Hepatocyte (in vitro differentiated cells): ENCODE results near the gene UQCC3. TPM values are rescaled to one million over a fixed set of nuclear protein-coding genes. Genes with fewer than 3 reads are reported as not detected.

ENCODE experiments used
- DNase-seq: peaks from one replicate; pipeline ENCODE4 v3.0.0-alpha.2; 2016; ENCODE audit warnings: low spot score
- H2AFZ ChIP-seq: fragments of 200-600 bp; sonication (generic); 2 replicates; pipeline ENCODE4 v1.6.0; 2016; ENCODE audit warnings: antibody characterized with exemption, mild to moderate bottlenecking
- H3K27ac ChIP-seq: fragments of 200-600 bp; sonication (generic); 2 replicates; pipeline ENCODE4 v1.5.1; 2016; ENCODE audit warnings: mild to moderate bottlenecking
- H3K27me3 ChIP-seq: fragments of 200-600 bp; sonication (generic); 2 replicates; pipeline ENCODE4 v1.6.1; 2016
- H3K36me3 ChIP-seq: fragments of 200-600 bp; sonication (generic); replicated peaks from 2 replicates; pipeline ENCODE4 v1.5.1; 2016; ENCODE audit warnings: low read depth; ENCODE audit not compliant: insufficient read depth
- H3K4me1 ChIP-seq: fragments of 200-600 bp; sonication (generic); 2 replicates; pipeline ENCODE4 v1.5.1; 2016; ENCODE audit warnings: mild to moderate bottlenecking, moderate library complexity; ENCODE audit not compliant: insufficient read depth
- H3K4me2 ChIP-seq: fragments of 200-600 bp; sonication (generic); 2 replicates; pipeline ENCODE4 v1.6.0; 2016
- H3K4me3 ChIP-seq: fragments of 200-600 bp; sonication (generic); 2 replicates; pipeline ENCODE4 v1.5.1; 2016; ENCODE audit warnings: mild to moderate bottlenecking
- H3K79me2 ChIP-seq: fragments of 200-600 bp; sonication (generic); 2 replicates; pipeline ENCODE4 v1.6.0; 2017; ENCODE audit warnings: mild to moderate bottlenecking
- H3K9me2 ChIP-seq: fragments of 200-600 bp; sonication (generic); replicated peaks from 2 replicates; pipeline ENCODE4 v1.6.0; 2017; ENCODE audit warnings: mild to moderate bottlenecking; ENCODE audit not compliant: insufficient read depth
- H3K9me3 ChIP-seq: fragments of 200-600 bp; sonication (generic); 2 replicates; pipeline ENCODE4 v1.5.1; 2016; ENCODE audit warnings: low read depth, mild to moderate bottlenecking
- H4K20me1 ChIP-seq: fragments of 200-600 bp; sonication (generic); 2 replicates; pipeline ENCODE4 v1.6.0; 2016; ENCODE audit warnings: mild to moderate bottlenecking; ENCODE audit not compliant: insufficient read depth, poor library complexity, severe bottlenecking
- EZH2 ChIP-seq: fragments of 200-600 bp; sonication (generic); IDR thresholded peaks from 2 replicates; pipeline ENCODE4 v1.6.1; 2016; ENCODE audit warnings: antibody characterized with exemption, mild to moderate bottlenecking, borderline replicate concordance
- EZH2phosphoT487 ChIP-seq: fragments of 200-600 bp; sonication (generic); IDR thresholded peaks from one replicate; pipeline ENCODE4 v1.6.1; 2018; ENCODE audit warnings: antibody characterized with exemption, mild to moderate bottlenecking, low read depth, moderate library complexity; ENCODE audit not compliant: unreplicated experiment, severe bottlenecking
- WGBS: methylation state at CpG from one replicate; pipeline ENCODE4 v1.1.6; 2016; ENCODE audit warnings: low lambda C conversion rate; ENCODE audit errors: missing lambda C conversion rate; 5-methylcytosine and 5-hydroxymethylcytosine counted together
- polyA plus RNA-seq: library from polyadenylated mRNA; unstranded; fragments of >200 nt; fragmentation: Nextera tagmentation; extraction: Ambion mirVana; gene quantifications from 2 replicates; pipeline ENCODE4 v1.2.1, GENCODE V29; 2016
- total RNA-seq: library from RNA; depleted of rRNA; stranded (reverse); fragments of >200 nt; gene quantifications from 2 replicates; pipeline ENCODE4 v1.2.3, GENCODE V29; 2014
- TF ChIP-seq, protein P1 (sequence below): fragments of 200-600 bp; sonication (generic); IDR thresholded peaks from 2 replicates; pipeline ENCODE4 v1.5.1; 2016; ENCODE audit warnings: antibody characterized with exemption, mild to moderate bottlenecking; ENCODE audit not compliant: poor library complexity

Gene UQCC3
- total and polyA plus RNA-seq, 2 experiments from 2014 or later: 8.9 to 17.0 TPM

DNA sequence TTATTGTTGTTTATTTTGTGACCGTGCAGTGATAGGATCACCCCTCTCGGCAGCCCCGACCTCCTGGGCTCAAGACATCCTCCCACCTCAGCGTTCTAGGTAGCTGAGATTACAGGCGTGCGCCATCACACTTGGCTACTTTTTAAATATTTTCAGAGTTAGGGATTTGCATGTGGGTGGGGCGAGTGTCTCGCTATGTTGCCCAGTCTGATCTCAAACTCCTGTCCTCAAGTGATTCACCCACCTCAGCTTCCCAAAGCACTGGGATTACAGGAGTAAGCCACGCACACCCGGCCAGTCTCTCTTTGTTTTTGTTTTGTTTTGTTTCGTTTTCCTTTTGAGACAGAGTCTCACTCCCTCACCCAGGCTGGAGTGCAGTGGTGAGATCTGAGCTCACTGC lies 17.2 kb upstream of the UQCC3 start:
- no peaks in the 10 kb centered on the region for H3K36me3 ChIP-seq
- H2AFZ ChIP-seq: no peak overlapping the region
- H4K20me1 ChIP-seq: no peaks in the 10 kb centered on the region
- DNase-seq: no peak
- TF ChIP-seq EZH2 (no peak), EZH2phosphoT487 (no peak)
- TF ChIP-seq, protein P1, sequence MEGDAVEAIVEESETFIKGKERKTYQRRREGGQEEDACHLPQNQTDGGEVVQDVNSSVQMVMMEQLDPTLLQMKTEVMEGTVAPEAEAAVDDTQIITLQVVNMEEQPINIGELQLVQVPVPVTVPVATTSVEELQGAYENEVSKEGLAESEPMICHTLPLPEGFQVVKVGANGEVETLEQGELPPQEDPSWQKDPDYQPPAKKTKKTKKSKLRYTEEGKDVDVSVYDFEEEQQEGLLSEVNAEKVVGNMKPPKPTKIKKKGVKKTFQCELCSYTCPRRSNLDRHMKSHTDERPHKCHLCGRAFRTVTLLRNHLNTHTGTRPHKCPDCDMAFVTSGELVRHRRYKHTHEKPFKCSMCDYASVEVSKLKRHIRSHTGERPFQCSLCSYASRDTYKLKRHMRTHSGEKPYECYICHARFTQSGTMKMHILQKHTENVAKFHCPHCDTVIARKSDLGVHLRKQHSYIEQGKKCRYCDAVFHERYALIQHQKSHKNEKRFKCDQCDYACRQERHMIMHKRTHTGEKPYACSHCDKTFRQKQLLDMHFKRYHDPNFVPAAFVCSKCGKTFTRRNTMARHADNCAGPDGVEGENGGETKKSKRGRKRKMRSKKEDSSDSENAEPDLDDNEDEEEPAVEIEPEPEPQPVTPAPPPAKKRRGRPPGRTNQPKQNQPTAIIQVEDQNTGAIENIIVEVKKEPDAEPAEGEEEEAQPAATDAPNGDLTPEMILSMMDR: no peak
- 93% methylated on average over 11 of the region's 11 CpGs for WGBS
- no peak overlapping the region for H3K4me3 ChIP-seq
- peaks cover 27% of the 10 kb centered on the region for H3K79me2 ChIP-seq
- no peaks in the 10 kb centered on the region for H3K9me2 ChIP-seq
- no peaks in the 10 kb centered on the region for H3K4me1 ChIP-seq
- H3K27ac ChIP-seq: no peak overlapping the region
- H3K9me3 ChIP-seq: no peaks in the 10 kb centered on the region
- no peak overlapping the region for H3K4me2 ChIP-seq
- no peaks in the 10 kb centered on the region for H3K27me3 ChIP-seq

DNA sequence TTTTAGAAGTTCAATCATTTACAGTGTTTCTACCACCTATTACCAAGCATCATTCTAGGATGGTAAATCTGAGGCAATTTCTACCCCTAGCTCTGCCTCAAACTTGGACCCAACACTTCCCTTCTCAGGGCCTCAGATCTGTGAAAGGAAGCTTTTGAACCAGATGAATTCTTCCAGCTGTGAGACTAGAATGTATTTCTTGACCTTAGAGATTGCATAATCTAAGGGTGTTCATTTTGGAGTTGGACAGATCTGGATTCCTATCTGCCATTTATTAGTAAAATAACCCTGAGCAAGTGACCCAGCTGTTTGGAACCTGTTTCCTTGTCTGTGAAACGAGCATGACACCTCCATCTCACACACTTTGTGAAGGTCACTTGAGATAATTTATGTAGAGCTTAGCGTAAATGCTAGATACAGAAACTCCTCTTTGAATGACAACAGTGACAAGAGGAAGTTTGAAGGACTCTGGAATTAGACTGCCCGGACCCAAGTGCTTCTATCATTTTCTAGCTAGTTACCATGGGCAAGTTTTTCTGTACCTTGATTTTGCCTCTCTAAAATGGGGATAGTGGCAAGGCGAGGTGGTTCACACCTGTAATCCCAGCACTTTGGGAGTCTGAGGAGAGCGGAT lies 14.6 kb upstream of the UQCC3 start:
- peaks cover 11% of the 10 kb centered on the region for H3K79me2 ChIP-seq
- no peak overlapping the region for H3K4me2 ChIP-seq
- H3K9me3 ChIP-seq: no peaks in the 10 kb centered on the region
- no peaks in the 10 kb centered on the region for H3K9me2 ChIP-seq
- no peaks in the 10 kb centered on the region for H3K4me1 ChIP-seq
- WGBS: 81% methylated on average over 5 of the region's 5 CpGs
- no peaks in the 10 kb centered on the region for H3K27me3 ChIP-seq
- no peak overlapping the region for H3K4me3 ChIP-seq
- H4K20me1 ChIP-seq: no peaks in the 10 kb centered on the region
- H3K36me3 ChIP-seq: no peaks in the 10 kb centered on the region
- TF ChIP-seq, protein P1: no peak
- TF ChIP-seq EZH2 (no peak), EZH2phosphoT487 (no peak)
- no peak overlapping the region for H3K27ac ChIP-seq
- no peak for DNase-seq
- no peak overlapping the region for H2AFZ ChIP-seq

DNA sequence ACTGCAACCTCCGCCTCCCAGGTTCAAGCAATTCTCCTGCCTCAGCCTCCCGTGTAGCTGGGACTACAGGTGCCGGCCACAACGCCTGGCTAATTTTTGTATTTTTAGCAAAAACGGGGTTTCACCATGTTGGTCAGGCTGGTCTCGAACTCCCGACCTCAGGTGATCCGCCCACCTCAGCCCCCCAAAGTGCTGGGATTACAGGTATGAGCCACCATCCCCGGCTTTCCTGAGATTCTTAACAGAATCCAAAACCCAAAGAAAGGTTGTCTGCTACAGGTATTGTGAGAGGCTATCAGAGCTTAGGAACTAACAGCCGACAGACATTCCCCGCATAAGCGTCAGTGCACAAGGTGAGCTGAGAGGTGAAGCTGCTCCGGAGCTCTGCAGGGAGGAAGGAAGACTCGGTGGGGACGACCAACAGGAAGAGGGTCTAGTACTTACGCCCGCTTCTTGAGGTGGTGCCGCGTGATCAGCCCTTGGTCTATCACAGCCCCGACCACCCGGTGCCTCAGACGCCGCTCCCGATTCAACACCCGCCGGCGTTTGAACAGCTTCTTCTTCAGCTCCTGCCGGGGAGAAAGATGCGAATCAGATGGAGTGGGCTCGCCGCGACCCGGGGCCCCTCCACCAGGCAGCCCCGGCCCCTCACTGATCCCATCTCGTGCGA lies 6.9 kb upstream of the UQCC3 start:
- Histone ChIP-seq H4K20me1 (peaks cover 10% of the 10 kb centered on the region), H3K9me2 (no peaks in the 10 kb centered on the region), H3K4me3 (peak overlapping the region; percentile 82), H3K9me3 (no peaks in the 10 kb centered on the region), H3K79me2 (peaks cover 42% of the 10 kb centered on the region), H3K27me3 (no peaks in the 10 kb centered on the region), H2AFZ (peak overlapping the region; percentile 66), H3K4me2 (peak overlapping the region; percentile 84), H3K4me1 (peaks cover 16% of the 10 kb centered on the region), H3K27ac (peak overlapping the region; percentile 95), H3K36me3 (no peaks in the 10 kb centered on the region)
- peak; percentile 78 for DNase-seq
- no peak for TF ChIP-seq EZH2phosphoT487
- TF ChIP-seq, protein P1: no peak
- 2% methylated on average over 36 of the region's 36 CpGs for WGBS
